ENCODE results near the gene DYNLL1.
A peak's percentile ranks its signal among the peaks of the same experiment; 100 is the strongest.

Gene DYNLL1

DNA sequence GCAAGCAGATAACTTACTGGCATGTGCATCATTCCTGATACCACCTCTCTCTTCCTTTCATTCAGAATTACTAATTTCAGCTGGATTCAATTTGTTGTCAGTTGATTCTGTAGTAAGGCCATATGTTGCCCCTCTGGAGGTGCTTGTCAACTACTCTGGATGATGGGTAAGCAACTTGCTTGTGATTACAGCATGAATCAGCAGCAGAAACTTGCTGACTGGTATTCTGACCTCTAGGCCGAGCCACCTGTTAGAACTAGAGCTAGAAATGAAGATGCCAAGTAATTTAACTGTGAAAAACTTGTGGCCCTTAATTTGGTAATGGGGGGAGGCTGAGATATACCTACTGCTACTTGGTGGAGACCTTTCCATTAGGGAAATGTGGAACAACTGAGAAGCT lies 43.4 kb downstream of the DYNLL1 start:
- TF ChIP-seq EZH2phosphoT487 (IDR thresholded peaks at IDR 0.05; ENCODE audit: low read length) (no peak), EZH2 (optimal IDR thresholded peaks at IDR 0.05; ENCODE audit: low read depth, low read length) (no peak)
- TF ChIP-seq, protein P1, sequence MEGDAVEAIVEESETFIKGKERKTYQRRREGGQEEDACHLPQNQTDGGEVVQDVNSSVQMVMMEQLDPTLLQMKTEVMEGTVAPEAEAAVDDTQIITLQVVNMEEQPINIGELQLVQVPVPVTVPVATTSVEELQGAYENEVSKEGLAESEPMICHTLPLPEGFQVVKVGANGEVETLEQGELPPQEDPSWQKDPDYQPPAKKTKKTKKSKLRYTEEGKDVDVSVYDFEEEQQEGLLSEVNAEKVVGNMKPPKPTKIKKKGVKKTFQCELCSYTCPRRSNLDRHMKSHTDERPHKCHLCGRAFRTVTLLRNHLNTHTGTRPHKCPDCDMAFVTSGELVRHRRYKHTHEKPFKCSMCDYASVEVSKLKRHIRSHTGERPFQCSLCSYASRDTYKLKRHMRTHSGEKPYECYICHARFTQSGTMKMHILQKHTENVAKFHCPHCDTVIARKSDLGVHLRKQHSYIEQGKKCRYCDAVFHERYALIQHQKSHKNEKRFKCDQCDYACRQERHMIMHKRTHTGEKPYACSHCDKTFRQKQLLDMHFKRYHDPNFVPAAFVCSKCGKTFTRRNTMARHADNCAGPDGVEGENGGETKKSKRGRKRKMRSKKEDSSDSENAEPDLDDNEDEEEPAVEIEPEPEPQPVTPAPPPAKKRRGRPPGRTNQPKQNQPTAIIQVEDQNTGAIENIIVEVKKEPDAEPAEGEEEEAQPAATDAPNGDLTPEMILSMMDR (IDR thresholded peaks at IDR 0.05; ENCODE audit: low read length) = no peak
- Histone ChIP-seq H3K9ac (ENCODE audit: low read length) (peak overlapping the region; percentile 60), H3K79me2 (ENCODE audit: low read length) (peaks cover 99% of the 10 kb centered on the region), H3K27ac (ENCODE audit: low read length) (peak overlapping the region; percentile 92), H3K4me1 (ENCODE audit: low read length) (peaks cover 11% of the 10 kb centered on the region), H3K9me3 (replicated peaks; ENCODE audit: insufficient read depth, low read length) (no peaks in the 10 kb centered on the region), H3K9me2 (replicated peaks; ENCODE audit: insufficient read depth, low read length) (no peaks in the 10 kb centered on the region), H3K27me3 (replicated peaks; ENCODE audit: insufficient read depth, low read length) (no peaks in the 10 kb centered on the region), H4K20me1 (ENCODE audit: insufficient read depth, low read length) (no peaks in the 10 kb centered on the region), H3F3A (ENCODE audit: insufficient read depth, low read length) (peaks cover 46% of the 10 kb centered on the region), H3K4me3 (ENCODE audit: low read length) (peak overlapping the region; percentile 31; the same call in 1 of the 2 replicates), H3K4me2 (ENCODE audit: low read depth, low read length) (peak overlapping the region; percentile 88), H3K36me3 (replicated peaks; ENCODE audit: insufficient read depth, low read length) (no peaks in the 10 kb centered on the region), H2AFZ (ENCODE audit: low read length) (no peak overlapping the region)
- DNase-seq = peak; percentile 81

DNA sequence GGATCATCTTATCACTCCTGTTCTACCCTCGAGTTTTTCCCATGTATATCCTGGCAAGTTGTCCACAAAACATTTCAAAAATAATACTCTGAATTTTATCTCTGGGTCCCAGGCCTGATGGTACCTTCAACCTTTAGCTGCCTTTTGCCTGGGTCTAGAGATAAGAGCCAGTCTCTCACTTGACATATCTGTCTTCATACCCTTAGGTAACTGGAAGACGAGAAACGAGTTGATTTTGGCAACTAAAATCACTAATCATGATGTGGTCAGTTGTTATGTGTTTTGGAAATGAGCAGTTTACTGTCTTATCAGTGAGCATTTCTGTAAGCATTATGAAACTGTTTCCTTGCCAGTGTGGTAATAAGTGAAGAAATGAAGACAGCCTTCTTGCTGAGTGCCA lies 44.5 kb downstream of the DYNLL1 start:
- Histone ChIP-seq H4K20me1 (ENCODE audit: insufficient read depth, low read length) (no peaks in the 10 kb centered on the region), H3K9me3 (replicated peaks; ENCODE audit: insufficient read depth, low read length) (no peaks in the 10 kb centered on the region), H3K4me1 (ENCODE audit: low read length) (peaks cover 11% of the 10 kb centered on the region), H3K27ac (ENCODE audit: low read length) (peak overlapping the region; percentile 92; the same call in 1 of the 2 replicates), H3K36me3 (replicated peaks; ENCODE audit: insufficient read depth, low read length) (no peaks in the 10 kb centered on the region), H3F3A (ENCODE audit: insufficient read depth, low read length) (peaks cover 38% of the 10 kb centered on the region), H3K27me3 (replicated peaks; ENCODE audit: insufficient read depth, low read length) (no peaks in the 10 kb centered on the region), H3K79me2 (ENCODE audit: low read length) (peaks cover 96% of the 10 kb centered on the region), H3K4me3 (ENCODE audit: low read length) (no peak overlapping the region), H2AFZ (ENCODE audit: low read length) (no peak overlapping the region), H3K9ac (ENCODE audit: low read length) (no peak overlapping the region; the same call in 1 of the 2 replicates), H3K4me2 (ENCODE audit: low read depth, low read length) (peak overlapping the region; percentile 39; the same call in 1 of the 2 replicates), H3K9me2 (replicated peaks; ENCODE audit: insufficient read depth, low read length) (no peaks in the 10 kb centered on the region)
- no peak for TF ChIP-seq EZH2 (optimal IDR thresholded peaks at IDR 0.05; ENCODE audit: low read depth, low read length)
- TF ChIP-seq, protein P1 (IDR thresholded peaks at IDR 0.05; ENCODE audit: low read length) = no peak
- no peak for TF ChIP-seq EZH2phosphoT487 (IDR thresholded peaks at IDR 0.05; ENCODE audit: low read length)
- peak; percentile 30 for DNase-seq

DNA sequence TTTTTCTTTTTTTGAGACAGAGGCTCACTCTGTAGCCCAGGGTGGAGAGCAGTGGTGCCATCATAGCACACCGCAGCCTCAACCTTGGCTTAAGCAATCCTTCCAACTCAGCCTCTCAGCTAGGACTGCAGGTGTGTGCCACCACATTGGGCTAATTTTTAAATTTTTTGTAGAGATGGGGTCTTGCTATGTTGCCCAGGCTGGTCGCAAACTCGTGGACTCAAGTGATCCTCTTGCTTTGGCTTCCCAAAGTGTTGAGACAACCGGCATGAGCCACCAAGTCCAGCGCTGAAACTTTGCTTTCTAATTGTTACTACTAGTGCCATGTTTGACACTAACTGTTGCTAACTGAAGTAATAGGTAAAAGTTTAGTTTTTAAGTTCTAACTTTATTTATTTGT lies 46.3 kb downstream of the DYNLL1 start:
- no peaks in the 10 kb centered on the region for H3K27me3 ChIP-seq (replicated peaks; ENCODE audit: insufficient read depth, low read length)
- no peak overlapping the region for H2AFZ ChIP-seq (ENCODE audit: low read length)
- H3K27ac ChIP-seq (ENCODE audit: low read length) = no peak overlapping the region
- TF ChIP-seq EZH2 (optimal IDR thresholded peaks at IDR 0.05; ENCODE audit: low read depth, low read length) (no peak), EZH2phosphoT487 (IDR thresholded peaks at IDR 0.05; ENCODE audit: low read length) (no peak)
- TF ChIP-seq, protein P1 (IDR thresholded peaks at IDR 0.05; ENCODE audit: low read length) = no peak
- H3K9ac ChIP-seq (ENCODE audit: low read length) = no peak overlapping the region
- H4K20me1 ChIP-seq (ENCODE audit: insufficient read depth, low read length) = no peaks in the 10 kb centered on the region
- peaks cover 96% of the 10 kb centered on the region for H3K79me2 ChIP-seq (ENCODE audit: low read length)
- no peak for DNase-seq
- no peak overlapping the region for H3K4me2 ChIP-seq (ENCODE audit: low read depth, low read length)
- peaks cover 30% of the 10 kb centered on the region for H3F3A ChIP-seq (ENCODE audit: insufficient read depth, low read length)
- H3K4me1 ChIP-seq (ENCODE audit: low read length) = peaks cover 11% of the 10 kb centered on the region
- H3K4me3 ChIP-seq (ENCODE audit: low read length) = no peak overlapping the region
- H3K36me3 ChIP-seq (replicated peaks; ENCODE audit: insufficient read depth, low read length) = peaks cover 8% of the 10 kb centered on the region; the same call in 1 of the 2 replicates
- no peaks in the 10 kb centered on the region for H3K9me2 ChIP-seq (replicated peaks; ENCODE audit: insufficient read depth, low read length)
- no peaks in the 10 kb centered on the region for H3K9me3 ChIP-seq (replicated peaks; ENCODE audit: insufficient read depth, low read length)

All from MM.1S (cell line).